GM12878 (cell line): ENCODE measurements around the gene ZC3H8. TPM values are rescaled to one million over a fixed set of nuclear protein-coding genes. Genes with fewer than 3 reads are reported as not detected.

Experiments
- CBX3 ChIP-seq: fragments of 200-600 bp; sonication (generic); IDR thresholded peaks from 2 replicates; pipeline ENCODE4 v1.6.1; 2016; ENCODE audit warnings: low read depth, borderline replicate concordance
- CHD1 ChIP-seq: IDR thresholded peaks from 2 replicates; pipeline ENCODE4 v1.6.1; 2012; ENCODE audit warnings: low read depth, low read length, improper control_type of control experiment
- FOS ChIP-seq: IDR thresholded peaks from 3 replicates; pipeline ENCODE4 v1.6.1; 2011; ENCODE audit warnings: borderline replicate concordance; ENCODE audit not compliant: insufficient read length; ENCODE audit errors: extremely low read depth
- FOXM1 ChIP-seq: IDR thresholded peaks from 2 replicates; pipeline ENCODE4 v1.6.1; 2012; ENCODE audit warnings: low read depth, mild to moderate bottlenecking, inconsistent platforms, low read length, moderate library complexity
- HDGF ChIP-seq: fragments of 450-650 bp; IDR thresholded peaks from 2 replicates; pipeline ENCODE4 v1.6.1; 2016; ENCODE audit warnings: antibody characterized with exemption
- JUND ChIP-seq: IDR thresholded peaks from 2 replicates; pipeline ENCODE4 v1.6.1; 2012; ENCODE audit warnings: low read depth, mild to moderate bottlenecking, low read length, improper control_type of control experiment, moderate library complexity
- NR2C2 ChIP-seq: IDR thresholded peaks from 2 replicates; pipeline ENCODE4 v1.6.1; 2011; ENCODE audit warnings: borderline replicate concordance, low read depth; ENCODE audit not compliant: control insufficient read depth, insufficient read length
- SMAD1 ChIP-seq: fragments of 450-650 bp; IDR thresholded peaks from 2 replicates; pipeline ENCODE4 v1.6.1; 2018; ENCODE audit warnings: mild to moderate bottlenecking, low read depth; ENCODE audit not compliant: partially characterized antibody
- SMARCA5 ChIP-seq: fragments of 450-650 bp; IDR thresholded peaks from 2 replicates; pipeline ENCODE4 v1.6.1; 2017; ENCODE audit warnings: mild to moderate bottlenecking
- STAT1 ChIP-seq: fragments of 450-650 bp; conservative IDR thresholded peaks from 2 replicates; pipeline ENCODE4 v1.6.1; 2014; ENCODE audit warnings: antibody characterized with exemption, mild to moderate bottlenecking
- ZNF217 ChIP-seq: fragments of 450-650 bp; IDR thresholded peaks from 2 replicates; pipeline ENCODE4 v1.6.1; 2017; ENCODE audit warnings: antibody characterized with exemption, mild to moderate bottlenecking
- polyA plus RNA-seq, 11 experiments: library from polyadenylated mRNA; depleted of rRNA in 4 of 11; unstranded in 6 of 11; stranded (reverse) in 5 of 11; fragments of >200 nt; fragmentation: Nextera tagmentation in 4 of 11; fragmentation: Illumina TruSeq in 1 of 11; extraction: Ambion mirVana in 4 of 11; extraction: Trizol in 1 of 11; gene quantifications; 1 replicate in 1 of 11; 2 replicates in 10 of 11; pipeline versions ENCODE4 v1.2.1 to v1.2.3, GENCODE V29; 2011 to 2016; ENCODE audit warnings: inconsistent platforms in 2 of 11, missing spikeins in 2 of 11, low read depth in 1 of 11
- total RNA-seq, 4 experiments: library from RNA; depleted of rRNA in 3 of 4; stranded (reverse); fragments of >200 nt in 3 of 4; fragmentation: Illumina TruSeq in 1 of 4; extraction: Trizol in 1 of 4; gene quantifications; 2 replicates each; pipeline versions ENCODE4 v1.2.1 to v1.2.3, GENCODE V29; 2013 to 2021
- TF ChIP-seq, protein P1 (sequence below): fragments of 450-650 bp; IDR thresholded peaks from 2 replicates; pipeline ENCODE4 v1.6.1; 2018; ENCODE audit warnings: borderline replicate concordance, mild to moderate bottlenecking; ENCODE audit not compliant: partially characterized antibody

The ZC3H8 gene
- total and polyA plus RNA-seq, 10 of the 15 experiments (the other 5 are each of a cell fraction or from before 2014, with no cell fraction given), result 9.9 to 28.4 (median 19.5) TPM

DNA sequence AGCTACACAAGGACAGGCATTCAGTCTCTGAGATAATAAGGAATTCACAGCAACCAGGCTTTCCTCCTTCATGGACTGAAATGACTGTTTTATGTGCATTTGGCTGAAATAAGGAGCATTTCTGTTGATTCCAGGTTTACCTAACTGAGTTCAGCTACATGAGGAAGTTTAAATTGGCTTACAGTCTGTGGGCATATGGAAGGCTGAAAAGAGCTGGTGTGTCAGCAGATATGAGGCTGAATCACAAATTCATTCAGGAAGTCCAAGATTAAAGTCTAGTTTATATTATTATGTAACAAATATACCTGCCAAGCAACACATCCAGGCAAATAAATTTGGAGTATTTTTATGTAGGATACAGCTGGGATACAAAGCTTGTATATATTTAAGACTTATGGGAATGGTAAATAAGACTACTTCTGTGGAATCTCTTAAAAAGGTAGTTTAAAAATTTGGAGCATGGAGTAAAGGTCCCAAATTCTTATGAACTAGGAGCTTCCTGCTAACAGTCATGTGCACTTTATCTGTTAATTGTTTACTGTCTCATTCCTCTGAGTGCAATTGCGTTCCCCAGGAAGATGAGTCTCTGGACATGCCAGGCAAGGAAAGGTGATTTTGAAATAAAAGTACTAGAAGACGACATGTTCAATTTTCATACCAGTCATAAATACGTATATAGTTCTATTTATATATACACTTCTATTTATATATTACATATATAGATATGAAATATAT lies 53.0 kb downstream of the ZC3H8 start (continued):
- no peak for TF ChIP-seq FOXM1
- no peak for TF ChIP-seq CBX3
- TF ChIP-seq NR2C2, result no peak
- TF ChIP-seq SMARCA5, result no peak
- TF ChIP-seq CHD1, result no peak
- TF ChIP-seq JUND, result no peak
- TF ChIP-seq, protein P1, sequence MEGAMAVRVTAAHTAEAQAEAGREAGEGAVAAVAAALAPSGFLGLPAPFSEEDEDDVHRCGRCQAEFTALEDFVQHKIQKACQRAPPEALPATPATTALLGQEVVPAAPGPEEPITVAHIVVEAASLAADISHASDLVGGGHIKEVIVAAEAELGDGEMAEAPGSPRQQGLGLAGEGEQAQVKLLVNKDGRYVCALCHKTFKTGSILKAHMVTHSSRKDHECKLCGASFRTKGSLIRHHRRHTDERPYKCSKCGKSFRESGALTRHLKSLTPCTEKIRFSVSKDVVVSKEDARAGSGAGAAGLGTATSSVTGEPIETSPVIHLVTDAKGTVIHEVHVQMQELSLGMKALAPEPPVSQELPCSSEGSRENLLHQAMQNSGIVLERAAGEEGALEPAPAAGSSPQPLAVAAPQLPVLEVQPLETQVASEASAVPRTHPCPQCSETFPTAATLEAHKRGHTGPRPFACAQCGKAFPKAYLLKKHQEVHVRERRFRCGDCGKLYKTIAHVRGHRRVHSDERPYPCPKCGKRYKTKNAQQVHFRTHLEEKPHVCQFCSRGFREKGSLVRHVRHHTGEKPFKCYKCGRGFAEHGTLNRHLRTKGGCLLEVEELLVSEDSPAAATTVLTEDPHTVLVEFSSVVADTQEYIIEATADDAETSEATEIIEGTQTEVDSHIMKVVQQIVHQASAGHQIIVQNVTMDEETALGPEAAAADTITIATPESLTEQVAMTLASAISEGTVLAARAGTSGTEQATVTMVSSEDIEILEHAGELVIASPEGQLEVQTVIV, result no peak
- no peak for TF ChIP-seq STAT1
- no peak for TF ChIP-seq FOS
- TF ChIP-seq HDGF, result no peak
- TF ChIP-seq SMAD1, result no peak
- no peak for TF ChIP-seq ZNF217
- TF ChIP-seq, all 136 proteins: peak for 0
